GM12878 (cell line): ENCODE measurements around the gene ERICH4. TPM values are rescaled to one million over a fixed set of nuclear protein-coding genes. Genes with fewer than 3 reads are reported as not detected.

ENCODE experiments used
- ATAC-seq: fragments of 200-7000 bp; cut with Tn5 transposase; 3 replicates; pipeline ENCODE4 v1.9.1; 2020; ENCODE audit warnings: mild to moderate bottlenecking, moderate library complexity
- BruUV-seq: library from RNA; stranded (reverse); fragments of 400-500 nt; replicated peaks from 2 replicates; lab custom pipeline; 2021; lab: Mats Ljungman, UMichigan
- CTCF ChIA-PET: fragments of 300-600 bp; sonication (Branson Sonifier 250); formaldehyde crosslinking; extraction: SDS; loops from one replicate; lab custom pipeline; 2021; ENCODE audit warnings: inconsistent platforms; lab: Yijun Ruan, JAX
- POLR2A ChIA-PET: fragments of 350-600 bp; formaldehyde crosslinking; extraction: SDS; loops from one replicate; lab custom pipeline; 2021; ENCODE audit warnings: inconsistent platforms; lab: Charles Lee
- RAD21 ChIA-PET: fragments of 300-600 bp; sonication (Branson Sonifier 250); formaldehyde crosslinking; loops from one replicate; lab custom pipeline; 2023; ENCODE audit warnings: antibody characterized with exemption; ENCODE audit not compliant: unreplicated experiment; lab: Charles Lee
- SMC1A ChIA-PET: fragments of 300-600 bp; sonication (Branson Sonifier 250); formaldehyde crosslinking; loops from one replicate; lab custom pipeline; 2023; ENCODE audit not compliant: unreplicated experiment, uncharacterized antibody; lab: Charles Lee
- DNase-seq: peaks from one replicate; pipeline ENCODE4 v3.0.0-alpha.2; 2011; ENCODE audit warnings: low read depth, low spot score
- FAIRE-seq: peaks from 3 replicates; lab custom pipeline; 2011; peaks lifted over from hg19 to GRCh38; lab: Jason Lieb, UNC
- H2AFZ ChIP-seq: 2 replicates; pipeline ENCODE4 v1.6.0; 2011; ENCODE audit warnings: low read depth, low read length, control low read depth; ENCODE audit not compliant: control insufficient read depth
- H3K27ac ChIP-seq: 2 replicates; pipeline ENCODE4 v1.5.1; 2011; ENCODE audit warnings: control low read depth; ENCODE audit not compliant: control insufficient read depth, insufficient read depth
- H3K27me3 ChIP-seq, 2 experiments: replicated peaks in 1 of 2; 2 replicates each; pipeline versions ENCODE4 v1.6.0 to v1.6.1; 2011; ENCODE audit warnings: low read length in 1 of 2; ENCODE audit not compliant: control insufficient read depth in 2 of 2, insufficient read depth in 2 of 2
- H3K36me3 ChIP-seq, 2 experiments: 2 replicates each; pipeline ENCODE4 v1.5.1; 2011; ENCODE audit warnings: low read length in 1 of 2; ENCODE audit not compliant: control insufficient read depth in 2 of 2, insufficient read depth in 2 of 2
- H3K4me1 ChIP-seq: 2 replicates; pipeline ENCODE4 v1.6.1; 2011; ENCODE audit warnings: mild to moderate bottlenecking, low read length, moderate library complexity, mixed read lengths; ENCODE audit not compliant: control insufficient read depth, insufficient read depth
- H3K4me2 ChIP-seq: 2 replicates; pipeline ENCODE4 v1.6.0; 2011; ENCODE audit warnings: control low read depth; ENCODE audit not compliant: control insufficient read depth, insufficient read depth
- H3K4me3 ChIP-seq: fragments of 200-600 bp; sonication (generic); 2 replicates; pipeline ENCODE4 v1.5.1; 2016
- H3K79me2 ChIP-seq: 2 replicates; pipeline ENCODE4 v1.6.0; 2011; ENCODE audit warnings: low read length; ENCODE audit not compliant: control insufficient read depth, insufficient read depth
- H3K9ac ChIP-seq: 2 replicates; pipeline ENCODE4 v1.8.0; 2011; ENCODE audit warnings: low read length, control low read depth, mixed read lengths; ENCODE audit not compliant: control insufficient read depth, insufficient read depth
- H3K9me3 ChIP-seq: replicated peaks from 3 replicates; pipeline ENCODE4 v1.5.1; 2011; ENCODE audit warnings: mild to moderate bottlenecking, low read length; ENCODE audit not compliant: control insufficient read depth, insufficient read depth
- H4K20me1 ChIP-seq: 2 replicates; pipeline ENCODE4 v1.6.0; 2011; ENCODE audit not compliant: control insufficient read depth, insufficient read depth
- CREM ChIP-seq: IDR thresholded peaks from 2 replicates; pipeline ENCODE4 v1.6.1; 2014; ENCODE audit warnings: antibody characterized with exemption, low read depth
- E4F1 ChIP-seq: fragments of 450-650 bp; IDR thresholded peaks from 2 replicates; pipeline ENCODE4 v1.6.1; 2018; ENCODE audit warnings: borderline replicate concordance, mild to moderate bottlenecking; ENCODE audit not compliant: partially characterized antibody
- IRF3 ChIP-seq: fragments of 450-650 bp; IDR thresholded peaks from 2 replicates; pipeline ENCODE4 v1.6.1; 2014; ENCODE audit warnings: mild to moderate bottlenecking
- JUNB ChIP-seq: IDR thresholded peaks from 2 replicates; pipeline ENCODE4 v1.6.1; 2016; ENCODE audit warnings: antibody characterized with exemption, mild to moderate bottlenecking
- KLF5 ChIP-seq: fragments of 450-650 bp; IDR thresholded peaks from 2 replicates; pipeline ENCODE4 v1.6.1; 2014; ENCODE audit warnings: mild to moderate bottlenecking; ENCODE audit not compliant: partially characterized antibody
- RAD21 ChIP-seq: IDR thresholded peaks from 2 replicates; pipeline ENCODE4 v1.6.1; 2011; ENCODE audit warnings: mild to moderate bottlenecking, low read depth, low read length, moderate library complexity; ENCODE audit not compliant: insufficient read depth
- RBBP5 ChIP-seq: fragments of 200-600 bp; sonication (generic); conservative IDR thresholded peaks from 2 replicates; pipeline ENCODE4 v1.6.1; 2016
- RELA ChIP-seq: fragments of 450-650 bp; IDR thresholded peaks from 2 replicates; pipeline ENCODE4 v1.8.0; 2014; ENCODE audit warnings: borderline replicate concordance; ENCODE audit not compliant: partially characterized antibody
- RUNX3 ChIP-seq: IDR thresholded peaks from 2 replicates; pipeline ENCODE4 v1.6.1; 2012; ENCODE audit warnings: low read length, inconsistent platforms
- SIN3A ChIP-seq: IDR thresholded peaks from 2 replicates; pipeline ENCODE4 v1.6.1; 2012; ENCODE audit warnings: low read depth, low read length, improper control_type of control experiment
- USF1 ChIP-seq: IDR thresholded peaks from 2 replicates; pipeline ENCODE4 v1.6.1; 2011; ENCODE audit warnings: borderline replicate concordance, low read depth, mild to moderate bottlenecking, moderate library complexity, mixed read lengths, low read length; ENCODE audit not compliant: insufficient read depth; ENCODE audit errors: extremely low read length
- USF2 ChIP-seq: IDR thresholded peaks from 2 replicates; pipeline ENCODE4 v1.6.1; 2011; ENCODE audit warnings: low read depth, low read length, improper control_type of control experiment, borderline replicate concordance
- WRNIP1 ChIP-seq: IDR thresholded peaks from 2 replicates; pipeline ENCODE4 v1.6.1; 2011; ENCODE audit warnings: low read depth, low read length, improper control_type of control experiment, borderline replicate concordance
- ZBED1 ChIP-seq: IDR thresholded peaks from 2 replicates; pipeline ENCODE4 v1.6.1; 2016; ENCODE audit warnings: borderline replicate concordance
- ZNF687 ChIP-seq: fragments of 450-650 bp; IDR thresholded peaks from 2 replicates; pipeline ENCODE4 v1.6.1; 2017; ENCODE audit warnings: mild to moderate bottlenecking, moderate library complexity
- WGBS: methylation state at CpG from one replicate; pipeline ENCODE4 v1.1.6; 2016; ENCODE audit warnings: low lambda C conversion rate; ENCODE audit not compliant: insufficient replicate concordance, insufficient coverage; ENCODE audit errors: missing lambda C conversion rate; 5-methylcytosine and 5-hydroxymethylcytosine counted together
- in situ Hi-C: fragments of 300-500 bp; cut with MboI; formaldehyde crosslinking; loops from 9 replicates; pipeline ENCODE4 v1.14.3; 2018; ENCODE audit warnings: mixed read lengths
- intact Hi-C: fragments of 100-400 bp; cut with micrococcal nuclease; formaldehyde crosslinking; loops from one replicate; pipeline ENCODE4 v1.14.2; 2022; ENCODE audit not compliant: unreplicated experiment
- polyA plus RNA-seq, 11 experiments: library from polyadenylated mRNA; depleted of rRNA in 4 of 11; unstranded in 6 of 11; stranded (reverse) in 5 of 11; fragments of >200 nt; fragmentation: Nextera tagmentation in 4 of 11; fragmentation: Illumina TruSeq in 1 of 11; extraction: Ambion mirVana in 4 of 11; extraction: Trizol in 1 of 11; gene quantifications; 1 replicate in 1 of 11; 2 replicates in 10 of 11; pipeline versions ENCODE4 v1.2.1 to v1.2.3, GENCODE V29; 2011 to 2016; ENCODE audit warnings: inconsistent platforms in 2 of 11, missing spikeins in 2 of 11, low read depth in 1 of 11
- total RNA-seq, 4 experiments: library from RNA; depleted of rRNA in 3 of 4; stranded (reverse); fragments of >200 nt in 3 of 4; fragmentation: Illumina TruSeq in 1 of 4; extraction: Trizol in 1 of 4; gene quantifications; 2 replicates each; pipeline versions ENCODE4 v1.2.1 to v1.2.3, GENCODE V29; 2013 to 2021

The ERICH4 gene
- total and polyA plus RNA-seq, 10 of the 15 experiments (the other 5 are each of a cell fraction or from before 2014, with no cell fraction given), result not detected

- no peaks in the 10 kb centered on the region for H3K9me3 ChIP-seq
- ChIA-PET CTCF (no interaction called here), SMC1A (interaction anchor here (0.5 kb wide), 1 partner anchor 138 kb away, joined by 3 read pairs; no protein-coding TSS in a partner anchor), POLR2A (no interaction called here), RAD21 (no interaction called here)
- no peaks in the 10 kb centered on the region for H4K20me1 ChIP-seq
- WGBS, result 94% methylated on average over 9 of the region's 9 CpGs
- no peak overlapping the region for H3K4me3 ChIP-seq
- no peak overlapping the region for H3K27ac ChIP-seq
- no peak for TF ChIP-seq JUNB
- no peak for TF ChIP-seq RAD21
- TF ChIP-seq ZNF687, result no peak
- TF ChIP-seq USF1, result no peak
- TF ChIP-seq RBBP5, result no peak
- TF ChIP-seq RUNX3, result no peak
- TF ChIP-seq E4F1, result no peak
- no peak for TF ChIP-seq RELA
- TF ChIP-seq SIN3A, result no peak
- TF ChIP-seq KLF5, result no peak
- TF ChIP-seq ZBED1, result no peak
- no peak for TF ChIP-seq CREM
- TF ChIP-seq USF2, result no peak
- TF ChIP-seq IRF3, result no peak
- no peak for TF ChIP-seq WRNIP1
- ATAC-seq (no peak), DNase-seq (no peak), FAIRE-seq (no peak)
- intact Hi-C loops (no loop called here), in situ Hi-C loops (no loop called here)
- H3K27me3 ChIP-seq, result no peaks in the 10 kb centered on the region
- H3K9ac ChIP-seq, result no peak overlapping the region
- H3K79me2 ChIP-seq, result no peaks in the 10 kb centered on the region; the same call in 1 of the 2 replicates
- no peak overlapping the region for H2AFZ ChIP-seq
- no peak overlapping the region for H3K4me2 ChIP-seq
- peaks cover 2% of the 10 kb centered on the region for H3K4me1 ChIP-seq
- BruUV-seq, result no TSS peak
- H3K36me3 ChIP-seq, result peaks cover 6 to 11% of the 10 kb centered on the region in 2 experiments; a peak in 3 of 4 replicates
Observed at GRCh38 chr19:41415154-41415571, 27.8 kb upstream of the ERICH4 start.
